HepG2 (cell line): ENCODE results near the gene MEX3A. TPM values are rescaled to one million over a fixed set of nuclear protein-coding genes. Genes with fewer than 3 reads are reported as not detected.

Experiments
- ATF7-NPFF ChIP-seq: sonication (generic); formaldehyde crosslinking; IDR thresholded peaks from 2 replicates; pipeline ENCODE4 v1.8.1; 2023; ENCODE audit warnings: mild to moderate bottlenecking, low read depth, missing genetic modification reagents, moderate library complexity
- ELF4 ChIP-seq: sonication (generic); formaldehyde crosslinking; IDR thresholded peaks from 2 replicates; pipeline ENCODE4 v1.5.0; 2020; ENCODE audit warnings: missing genetic modification reagents, mild to moderate bottlenecking, moderate library complexity, borderline replicate concordance
- NFYB ChIP-seq: sonication (generic); formaldehyde crosslinking; IDR thresholded peaks from 2 replicates; pipeline ENCODE4 v1.4.0; 2020; ENCODE audit warnings: missing genetic modification reagents
- RFX5 ChIP-seq: IDR thresholded peaks from 2 replicates; pipeline ENCODE4 v1.6.1; 2011; ENCODE audit warnings: low read depth, low read length, improper control_type of control experiment
- STAT5B ChIP-seq: sonication (generic); formaldehyde crosslinking; IDR thresholded peaks from 2 replicates; pipeline ENCODE4 v1.4.0; 2020; ENCODE audit warnings: missing genetic modification reagents
- ZMAT3 ChIP-seq: sonication (generic); formaldehyde crosslinking; conservative IDR thresholded peaks from 2 replicates; pipeline ENCODE4 v1.7.0; 2021; ENCODE audit warnings: missing genetic modification reagents
- ZNF788 ChIP-seq: sonication (generic); formaldehyde crosslinking; IDR thresholded peaks from 2 replicates; pipeline ENCODE4 v1.5.0; 2020; ENCODE audit warnings: mild to moderate bottlenecking, missing genetic modification reagents, borderline replicate concordance
- polyA plus RNA-seq, 8 experiments: library from polyadenylated mRNA; depleted of rRNA in 3 of 8; stranded (reverse) in 7 of 8; unstranded in 1 of 8; fragments of >200 nt; fragmentation: Illumina TruSeq in 4 of 8; extraction: Trizol in 4 of 8; gene quantifications; 2 replicates each; pipeline versions ENCODE4 v1.2.1 to v1.2.3, GENCODE V29; 2011 to 2016; ENCODE audit warnings: low read depth in 4 of 8, missing spikeins in 1 of 8, mixed read lengths in 1 of 8; ENCODE audit not compliant: insufficient read depth in 1 of 8
- total RNA-seq, 5 experiments: library from RNA; depleted of rRNA; stranded (reverse); fragments of >200 nt; fragmentation: Illumina TruSeq; extraction: Trizol; gene quantifications; 2 replicates each; pipeline ENCODE4 v1.2.3, GENCODE V29; 2016; ENCODE audit warnings: low read depth in 1 of 5
- TF ChIP-seq, protein P1 (sequence below): sonication (generic); formaldehyde crosslinking; IDR thresholded peaks from 2 replicates; pipeline ENCODE4 v1.5.0; 2020; ENCODE audit warnings: mild to moderate bottlenecking, missing genetic modification reagents
- TF ChIP-seq, protein P2 (sequence below): IDR thresholded peaks from 2 replicates; pipeline ENCODE4 v1.6.1; 2016; ENCODE audit warnings: low read depth, missing genetic modification reagents, missing compliant biosample characterization
- TF ChIP-seq, protein P3 (sequence below): sonication (generic); formaldehyde crosslinking; IDR thresholded peaks from 2 replicates; pipeline ENCODE4 v1.8.1; 2023; ENCODE audit warnings: mild to moderate bottlenecking, inconsistent platforms, moderate library complexity, missing genetic modification reagents, borderline replicate concordance
- TF ChIP-seq, protein P4 (sequence below): sonication (generic); formaldehyde crosslinking; IDR thresholded peaks from 2 replicates; pipeline ENCODE4 v1.8.0; 2022; ENCODE audit warnings: mild to moderate bottlenecking, missing genetic modification reagents
- TF ChIP-seq, protein P5 (sequence below): sonication (generic); formaldehyde crosslinking; conservative IDR thresholded peaks from 2 replicates; pipeline ENCODE4 v1.4.0; 2020; ENCODE audit warnings: mild to moderate bottlenecking, missing genetic modification reagents, moderate library complexity

MEX3A gene
- total and polyA plus RNA-seq, 2 of the 13 experiments (the other 11 are each of a cell fraction or from before 2014, with no cell fraction given), result 7.6 to 9.1 TPM

DNA sequence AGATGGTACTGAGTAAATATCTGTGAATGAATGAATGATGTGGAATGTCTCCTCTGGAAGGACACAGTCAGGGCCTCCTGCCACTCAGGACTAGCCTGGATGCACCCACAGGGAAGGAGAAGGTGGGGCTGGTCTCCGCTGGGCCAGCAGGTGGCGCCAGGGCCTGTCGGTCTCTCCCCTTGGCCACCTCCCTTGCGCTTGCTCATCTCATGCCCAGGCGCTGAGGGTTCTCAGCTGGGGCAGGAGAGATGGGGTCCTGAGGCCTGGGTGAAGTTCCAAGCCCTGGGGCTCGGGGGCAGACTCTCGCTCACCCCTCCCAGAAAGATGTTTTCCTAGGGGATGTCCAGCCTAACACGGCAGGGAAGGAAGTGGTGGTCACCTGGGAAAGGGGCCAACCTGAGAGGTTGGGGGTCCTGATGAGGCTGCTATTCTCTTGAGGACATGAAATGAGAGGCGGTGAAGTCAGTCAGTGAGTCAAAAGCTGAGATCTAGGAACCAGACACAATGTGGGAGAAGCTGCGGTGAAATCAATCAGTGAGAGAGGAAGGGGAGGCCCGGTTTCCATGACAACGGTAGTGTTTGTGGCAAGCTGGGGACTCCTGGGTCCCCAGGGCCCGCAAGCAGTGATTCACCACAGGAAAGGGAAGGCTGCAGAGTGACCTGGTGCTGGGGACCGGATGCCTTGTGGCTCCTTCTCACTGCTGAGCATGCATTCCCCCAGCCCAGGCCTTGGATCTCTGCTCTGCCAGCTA is 14.6 kb upstream of the MEX3A start (continued):
- TF ChIP-seq RFX5 (no peak), STAT5B (no peak), ATF7-NPFF (CRISPR knock-in tag) (no peak), NFYB (no peak), ZMAT3 (CRISPR knock-in tag) (no peak), ELF4 (CRISPR knock-in tag) (no peak), ZNF788 (CRISPR knock-in tag) (no peak)
- TF ChIP-seq, protein P1, sequence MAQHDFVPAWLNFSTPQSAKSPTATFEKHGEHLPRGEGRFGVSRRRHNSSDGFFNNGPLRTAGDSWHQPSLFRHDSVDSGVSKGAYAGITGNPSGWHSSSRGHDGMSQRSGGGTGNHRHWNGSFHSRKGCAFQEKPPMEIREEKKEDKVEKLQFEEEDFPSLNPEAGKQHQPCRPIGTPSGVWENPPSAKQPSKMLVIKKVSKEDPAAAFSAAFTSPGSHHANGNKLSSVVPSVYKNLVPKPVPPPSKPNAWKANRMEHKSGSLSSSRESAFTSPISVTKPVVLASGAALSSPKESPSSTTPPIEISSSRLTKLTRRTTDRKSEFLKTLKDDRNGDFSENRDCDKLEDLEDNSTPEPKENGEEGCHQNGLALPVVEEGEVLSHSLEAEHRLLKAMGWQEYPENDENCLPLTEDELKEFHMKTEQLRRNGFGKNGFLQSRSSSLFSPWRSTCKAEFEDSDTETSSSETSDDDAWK (CRISPR knock-in tag), result no peak
- TF ChIP-seq, protein P2, sequence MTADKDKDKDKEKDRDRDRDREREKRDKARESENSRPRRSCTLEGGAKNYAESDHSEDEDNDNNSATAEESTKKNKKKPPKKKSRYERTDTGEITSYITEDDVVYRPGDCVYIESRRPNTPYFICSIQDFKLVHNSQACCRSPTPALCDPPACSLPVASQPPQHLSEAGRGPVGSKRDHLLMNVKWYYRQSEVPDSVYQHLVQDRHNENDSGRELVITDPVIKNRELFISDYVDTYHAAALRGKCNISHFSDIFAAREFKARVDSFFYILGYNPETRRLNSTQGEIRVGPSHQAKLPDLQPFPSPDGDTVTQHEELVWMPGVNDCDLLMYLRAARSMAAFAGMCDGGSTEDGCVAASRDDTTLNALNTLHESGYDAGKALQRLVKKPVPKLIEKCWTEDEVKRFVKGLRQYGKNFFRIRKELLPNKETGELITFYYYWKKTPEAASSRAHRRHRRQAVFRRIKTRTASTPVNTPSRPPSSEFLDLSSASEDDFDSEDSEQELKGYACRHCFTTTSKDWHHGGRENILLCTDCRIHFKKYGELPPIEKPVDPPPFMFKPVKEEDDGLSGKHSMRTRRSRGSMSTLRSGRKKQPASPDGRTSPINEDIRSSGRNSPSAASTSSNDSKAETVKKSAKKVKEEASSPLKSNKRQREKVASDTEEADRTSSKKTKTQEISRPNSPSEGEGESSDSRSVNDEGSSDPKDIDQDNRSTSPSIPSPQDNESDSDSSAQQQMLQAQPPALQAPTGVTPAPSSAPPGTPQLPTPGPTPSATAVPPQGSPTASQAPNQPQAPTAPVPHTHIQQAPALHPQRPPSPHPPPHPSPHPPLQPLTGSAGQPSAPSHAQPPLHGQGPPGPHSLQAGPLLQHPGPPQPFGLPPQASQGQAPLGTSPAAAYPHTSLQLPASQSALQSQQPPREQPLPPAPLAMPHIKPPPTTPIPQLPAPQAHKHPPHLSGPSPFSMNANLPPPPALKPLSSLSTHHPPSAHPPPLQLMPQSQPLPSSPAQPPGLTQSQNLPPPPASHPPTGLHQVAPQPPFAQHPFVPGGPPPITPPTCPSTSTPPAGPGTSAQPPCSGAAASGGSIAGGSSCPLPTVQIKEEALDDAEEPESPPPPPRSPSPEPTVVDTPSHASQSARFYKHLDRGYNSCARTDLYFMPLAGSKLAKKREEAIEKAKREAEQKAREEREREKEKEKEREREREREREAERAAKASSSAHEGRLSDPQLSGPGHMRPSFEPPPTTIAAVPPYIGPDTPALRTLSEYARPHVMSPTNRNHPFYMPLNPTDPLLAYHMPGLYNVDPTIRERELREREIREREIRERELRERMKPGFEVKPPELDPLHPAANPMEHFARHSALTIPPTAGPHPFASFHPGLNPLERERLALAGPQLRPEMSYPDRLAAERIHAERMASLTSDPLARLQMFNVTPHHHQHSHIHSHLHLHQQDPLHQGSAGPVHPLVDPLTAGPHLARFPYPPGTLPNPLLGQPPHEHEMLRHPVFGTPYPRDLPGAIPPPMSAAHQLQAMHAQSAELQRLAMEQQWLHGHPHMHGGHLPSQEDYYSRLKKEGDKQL (CRISPR knock-in tag), result no peak
- TF ChIP-seq, protein P3, sequence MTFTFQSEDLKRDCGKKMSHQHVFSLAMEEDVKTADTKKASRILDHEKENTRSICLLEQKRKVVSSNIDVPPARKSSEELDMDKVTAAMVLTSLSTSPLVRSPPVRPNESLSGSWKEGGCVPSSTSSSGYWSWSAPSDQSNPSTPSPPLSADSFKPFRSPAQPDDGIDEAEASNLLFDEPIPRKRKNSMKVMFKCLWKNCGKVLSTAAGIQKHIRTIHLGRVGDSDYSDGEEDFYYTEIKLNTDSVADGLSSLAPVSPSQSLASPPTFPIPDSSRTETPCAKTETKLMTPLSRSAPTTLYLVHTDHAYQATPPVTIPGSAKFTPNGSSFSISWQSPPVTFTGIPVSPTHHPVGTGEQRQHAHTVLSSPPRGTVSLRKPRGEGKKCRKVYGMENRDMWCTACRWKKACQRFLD (CRISPR knock-in tag), result no peak
- TF ChIP-seq, protein P4, sequence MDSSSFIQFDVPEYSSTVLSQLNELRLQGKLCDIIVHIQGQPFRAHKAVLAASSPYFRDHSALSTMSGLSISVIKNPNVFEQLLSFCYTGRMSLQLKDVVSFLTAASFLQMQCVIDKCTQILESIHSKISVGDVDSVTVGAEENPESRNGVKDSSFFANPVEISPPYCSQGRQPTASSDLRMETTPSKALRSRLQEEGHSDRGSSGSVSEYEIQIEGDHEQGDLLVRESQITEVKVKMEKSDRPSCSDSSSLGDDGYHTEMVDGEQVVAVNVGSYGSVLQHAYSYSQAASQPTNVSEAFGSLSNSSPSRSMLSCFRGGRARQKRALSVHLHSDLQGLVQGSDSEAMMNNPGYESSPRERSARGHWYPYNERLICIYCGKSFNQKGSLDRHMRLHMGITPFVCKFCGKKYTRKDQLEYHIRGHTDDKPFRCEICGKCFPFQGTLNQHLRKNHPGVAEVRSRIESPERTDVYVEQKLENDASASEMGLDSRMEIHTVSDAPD, result no peak
- TF ChIP-seq, protein P5, sequence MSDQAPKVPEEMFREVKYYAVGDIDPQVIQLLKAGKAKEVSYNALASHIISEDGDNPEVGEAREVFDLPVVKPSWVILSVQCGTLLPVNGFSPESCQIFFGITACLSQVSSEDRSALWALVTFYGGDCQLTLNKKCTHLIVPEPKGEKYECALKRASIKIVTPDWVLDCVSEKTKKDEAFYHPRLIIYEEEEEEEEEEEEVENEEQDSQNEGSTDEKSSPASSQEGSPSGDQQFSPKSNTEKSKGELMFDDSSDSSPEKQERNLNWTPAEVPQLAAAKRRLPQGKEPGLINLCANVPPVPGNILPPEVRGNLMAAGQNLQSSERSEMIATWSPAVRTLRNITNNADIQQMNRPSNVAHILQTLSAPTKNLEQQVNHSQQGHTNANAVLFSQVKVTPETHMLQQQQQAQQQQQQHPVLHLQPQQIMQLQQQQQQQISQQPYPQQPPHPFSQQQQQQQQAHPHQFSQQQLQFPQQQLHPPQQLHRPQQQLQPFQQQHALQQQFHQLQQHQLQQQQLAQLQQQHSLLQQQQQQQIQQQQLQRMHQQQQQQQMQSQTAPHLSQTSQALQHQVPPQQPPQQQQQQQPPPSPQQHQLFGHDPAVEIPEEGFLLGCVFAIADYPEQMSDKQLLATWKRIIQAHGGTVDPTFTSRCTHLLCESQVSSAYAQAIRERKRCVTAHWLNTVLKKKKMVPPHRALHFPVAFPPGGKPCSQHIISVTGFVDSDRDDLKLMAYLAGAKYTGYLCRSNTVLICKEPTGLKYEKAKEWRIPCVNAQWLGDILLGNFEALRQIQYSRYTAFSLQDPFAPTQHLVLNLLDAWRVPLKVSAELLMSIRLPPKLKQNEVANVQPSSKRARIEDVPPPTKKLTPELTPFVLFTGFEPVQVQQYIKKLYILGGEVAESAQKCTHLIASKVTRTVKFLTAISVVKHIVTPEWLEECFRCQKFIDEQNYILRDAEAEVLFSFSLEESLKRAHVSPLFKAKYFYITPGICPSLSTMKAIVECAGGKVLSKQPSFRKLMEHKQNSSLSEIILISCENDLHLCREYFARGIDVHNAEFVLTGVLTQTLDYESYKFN (CRISPR knock-in tag), result peak; percentile 44
